ENCODE results near the gene DNAJB13. TPM values are rescaled to one million over a fixed set of nuclear protein-coding genes. Genes with fewer than 3 reads are reported as not detected.

Gene DNAJB13
- total and polyA plus RNA-seq, 2 donors (not counting 1 experiment from before 2014, with no cell fraction given): 0.15 to 0.27 TPM

- Histone ChIP-seq H3K4me2 (replicated peaks; ENCODE audit: low read depth, low read length, poor library complexity, severe bottlenecking) (no peak overlapping the region), H3K27me3 (replicated peaks in 1 of 4; ENCODE audit: control extremely low read depth in 1 of 4, control insufficient read depth in 3 of 4, insufficient read depth in 4 of 4, low read length in 3 of 4) (no peaks in the 10 kb centered on the region), H3K9ac (ENCODE audit: low read length) (no peak overlapping the region), H3K27ac (ENCODE audit: low read length in 2 of 2) (no peak overlapping the region), H2AFZ (ENCODE audit: insufficient read depth, low read depth, low read length, poor library complexity, severe bottlenecking) (no peak overlapping the region), H3K4me1 (ENCODE audit: control insufficient read depth in 2 of 2, insufficient read depth in 2 of 2, low read length in 2 of 2) (no peaks in the 10 kb centered on the region), H3K36me3 (replicated peaks in 1 of 2; ENCODE audit: control extremely low read depth in 1 of 2, control insufficient read depth in 1 of 2, extremely low read depth in 1 of 2, insufficient read depth in 2 of 2, low read length in 1 of 2) (no peaks in the 10 kb centered on the region), H3K9me3 (ENCODE audit: control extremely low read depth in 1 of 3, control insufficient read depth in 2 of 3, insufficient read depth in 1 of 3, low read length in 2 of 3) (no peaks in the 10 kb centered on the region), H4K20me1 (ENCODE audit: control insufficient read depth, insufficient read depth, low read length, poor library complexity, severe bottlenecking) (no peaks in the 10 kb centered on the region), H3K4me3 (ENCODE audit: control extremely low read depth in 1 of 5, extremely low read depth in 1 of 5, insufficient read depth in 1 of 5, low read depth in 2 of 5, low read length in 4 of 5) (no peak overlapping the region), H3K79me2 (ENCODE audit: control insufficient read depth, insufficient read depth, low read length) (no peaks in the 10 kb centered on the region)
- no peak overlapping the region for H3K27ac Mint-ChIP-seq
- ATAC-seq (ENCODE audit: low read depth): no peak
- H3K4me1 Mint-ChIP-seq: no peaks in the 10 kb centered on the region
- TF ChIP-seq EZH2 (IDR thresholded peaks at IDR 0.05; ENCODE audit: borderline replicate concordance, insufficient read depth, low read depth, low read length, poor library complexity, severe bottlenecking) (no peak), CTCF (IDR thresholded peaks at IDR 0.05) (no peak)
- ChIA-PET CTCF (no interaction called here), POLR2A (no interaction called here)
- no peaks in the 10 kb centered on the region for H3K27me3 Mint-ChIP-seq
- H3K4me3 Mint-ChIP-seq: no peak overlapping the region
- no peak for DNase-seq
- intact Hi-C loops (cut with micrococcal nuclease): no loop called here
- WGBS (ENCODE audit: insufficient coverage): 100% methylated on average over 3 of the region's 5 CpGs
- no peaks in the 10 kb centered on the region for H3K9me3 Mint-ChIP-seq (ENCODE audit: insufficient read depth)
Observed at GRCh38 chr11:73949912-73950311, 914 bp upstream of the DNAJB13 start.

GRCh38 chr11:73951797-73952196 is 971 bp downstream of the DNAJB13 start:
- Mint-ChIP-seq H3K27me3 (peaks cover 9% of the 10 kb centered on the region), H3K4me1 (peaks cover 1% of the 10 kb centered on the region), H3K4me3 (no peak overlapping the region), H3K9me3 (ENCODE audit: insufficient read depth) (no peaks in the 10 kb centered on the region), H3K27ac (no peak overlapping the region)
- Histone ChIP-seq H3K9me3 (ENCODE audit: control extremely low read depth in 1 of 3, control insufficient read depth in 2 of 3, insufficient read depth in 1 of 3, low read length in 2 of 3) (no peaks in the 10 kb centered on the region), H3K79me2 (ENCODE audit: control insufficient read depth, insufficient read depth, low read length) (no peaks in the 10 kb centered on the region), H4K20me1 (ENCODE audit: control insufficient read depth, insufficient read depth, low read length, poor library complexity, severe bottlenecking) (no peaks in the 10 kb centered on the region), H3K27me3 (replicated peaks in 1 of 4; ENCODE audit: control extremely low read depth in 1 of 4, control insufficient read depth in 3 of 4, insufficient read depth in 4 of 4, low read length in 3 of 4) (peaks cover 0 to 3% (median 0%) of the 10 kb centered on the region in 4 experiments), H3K4me2 (replicated peaks; ENCODE audit: low read depth, low read length, poor library complexity, severe bottlenecking) (no peak overlapping the region), H3K27ac (ENCODE audit: low read length in 2 of 2) (no peak overlapping the region), H3K4me1 (ENCODE audit: control insufficient read depth in 2 of 2, insufficient read depth in 2 of 2, low read length in 2 of 2) (no peaks in the 10 kb centered on the region), H3K36me3 (replicated peaks in 1 of 2; ENCODE audit: control extremely low read depth in 1 of 2, control insufficient read depth in 1 of 2, extremely low read depth in 1 of 2, insufficient read depth in 2 of 2, low read length in 1 of 2) (no peaks in the 10 kb centered on the region), H3K9ac (ENCODE audit: low read length) (no peak overlapping the region), H2AFZ (ENCODE audit: insufficient read depth, low read depth, low read length, poor library complexity, severe bottlenecking) (no peak overlapping the region), H3K4me3 (ENCODE audit: control extremely low read depth in 1 of 5, extremely low read depth in 1 of 5, insufficient read depth in 1 of 5, low read depth in 2 of 5, low read length in 4 of 5) (no peak overlapping the region)
- WGBS (ENCODE audit: insufficient coverage): no CpG with 5 or more reads among the region's 7 CpGs
- intact Hi-C loops (cut with micrococcal nuclease): no loop called here
- no peak for DNase-seq
- ChIA-PET POLR2A (no interaction called here), CTCF (interaction anchor here (0.6 kb wide), 1 partner anchor 105 kb away, joined by 3 read pairs; no protein-coding TSS in a partner anchor)
- TF ChIP-seq EZH2 (IDR thresholded peaks at IDR 0.05; ENCODE audit: borderline replicate concordance, insufficient read depth, low read depth, low read length, poor library complexity, severe bottlenecking) (no peak), CTCF (IDR thresholded peaks at IDR 0.05) (no peak)
- ATAC-seq (ENCODE audit: low read depth): no peak
